Measurements from ENCODE around the gene RMND5B. TPM values are rescaled to one million over a fixed set of nuclear protein-coding genes. Genes with fewer than 3 reads are reported as not detected.

RMND5B gene
- total RNA-seq, result 10 to 100 TPM; 12.0 to 13.8 TPM
- 23.7 TPM for polyA plus RNA-seq (2013, experiment 1 of 2)
- polyA plus RNA-seq (2013, experiment 2 of 2), result 27.3 TPM
- 14.5 to 56.6 (median 32.1) reads per million in 172 experiments for total RNA-seq

GRCh38 chr5:178130576-178131445 lies at the start of gene RMND5B:
Gene RMND5B (plus strand): TSS chr5:178131014. CDS start chr5:178138120, 7,106 bp downstream.
- H3K4me1 ChIP-seq (ENCODE audit: insufficient read depth, low read length), result peaks cover 19% of the 10 kb centered on the region
- peak within 1 kb of the TSS; percentile 75 for H3K27ac Mint-ChIP-seq
- CTCF ChIA-PET, result interaction anchor here (1.4 to 3.9 kb wide), 3 partner anchors 10 to 55 kb away, joined by 4 to 17 read pairs (median 7); partner anchors contain the start of gene N4BP3
- intact Hi-C loops (cut with DNase I, micrococcal nuclease), result loop anchor here in 1 of 2 experiments (2.0 kb wide), 1 partner anchor 18 kb away; the partner anchor contains the start of gene N4BP3
- H3K27ac ChIP-seq (ENCODE audit: low read depth in 1 of 2, low read length in 2 of 2), result peak within 1 kb of the TSS; percentile 42 to 69
- DNase-seq (peak; percentile 65 to 91 (median 77)), ATAC-seq (ENCODE audit: poor library complexity) (peak; percentile 86)
- peaks cover 26% of the 10 kb centered on the region for H3K36me3 Mint-ChIP-seq (ENCODE audit: low read depth)
- H3K9me3 ChIP-seq (ENCODE audit: control insufficient read depth in 1 of 2, insufficient read depth in 1 of 2, low read length in 2 of 2), result no peaks in the 10 kb centered on the region
- no peak for TF ChIP-seq CTCF (IDR thresholded peaks at IDR 0.05)
- peaks cover 29% of the 10 kb centered on the region for H3K4me1 Mint-ChIP-seq (ENCODE audit: low read depth)
- H3K4me3 ChIP-seq (ENCODE audit: low read length), result peak within 1 kb of the TSS; percentile 60
- peaks cover 9% of the 10 kb centered on the region for H3K36me3 ChIP-seq (ENCODE audit: insufficient read depth, low read length)
- POLR2A ChIA-PET, result interaction anchor here (0.6 to 3.8 kb wide), 6 partner anchors 10 to 1676 kb away, joined by 3 to 23 read pairs (median 4); partner anchors contain the start of genes HNRNPAB and NHP2
- H3K27me3 ChIP-seq (ENCODE audit: control insufficient read depth in 1 of 2, insufficient read depth in 2 of 2, low read length in 2 of 2), result no peaks in the 10 kb centered on the region
- no peaks in the 10 kb centered on the region for H3K9me3 Mint-ChIP-seq
- peak within 1 kb of the TSS; percentile 90 for H3K4me3 Mint-ChIP-seq
- no peaks in the 10 kb centered on the region for H3K27me3 Mint-ChIP-seq

GRCh38 chr5:178081571-178082243 lies 49.1 kb upstream of the RMND5B start:
- ATAC-seq (ENCODE audit: poor library complexity), result no peak
- H3K36me3 Mint-ChIP-seq (ENCODE audit: low read depth), result no peaks in the 10 kb centered on the region
- H3K4me3 Mint-ChIP-seq, result no peak overlapping the region

More at GRCh38 chr5:178081571-178082243, 49.1 kb upstream of the RMND5B start:
- Mint-ChIP-seq H3K9me3 (no peaks in the 10 kb centered on the region), H3K27ac (no peak overlapping the region), H3K4me1 (ENCODE audit: low read depth) (no peaks in the 10 kb centered on the region), H3K27me3 (peaks cover 5% of the 10 kb centered on the region)
- H3K9me3 ChIP-seq (ENCODE audit: control insufficient read depth in 1 of 2, insufficient read depth in 1 of 2, low read length in 2 of 2), result no peaks in the 10 kb centered on the region
- H3K4me1 ChIP-seq (ENCODE audit: insufficient read depth, low read length), result no peaks in the 10 kb centered on the region
- H3K4me3 ChIP-seq (ENCODE audit: low read length), result no peak overlapping the region
- no peak overlapping the region for H3K27ac ChIP-seq (ENCODE audit: low read depth in 1 of 2, low read length in 2 of 2)
- no peak for DNase-seq
- intact Hi-C loops (cut with DNase I, micrococcal nuclease), result no loop called here
- ChIA-PET POLR2A (no interaction called here), CTCF (no interaction called here)
- TF ChIP-seq CTCF (IDR thresholded peaks at IDR 0.05), result no peak
- no peaks in the 10 kb centered on the region for H3K36me3 ChIP-seq (ENCODE audit: insufficient read depth, low read length)
- no peaks in the 10 kb centered on the region for H3K27me3 ChIP-seq (ENCODE audit: control insufficient read depth in 1 of 2, insufficient read depth in 2 of 2, low read length in 2 of 2)

All from CD4-positive, alpha-beta T cell (primary cell).